K562 (cell line): ENCODE results near the gene GOLGA2. TPM values are rescaled to one million over a fixed set of nuclear protein-coding genes. Genes with fewer than 3 reads are reported as not detected.

ENCODE experiments used
- KAT7 ChIP-seq: sonication (generic); formaldehyde crosslinking; IDR thresholded peaks from 2 replicates; pipeline ENCODE4 v1.8.0; 2022; ENCODE audit warnings: missing genetic modification reagents, mild to moderate bottlenecking, borderline replicate concordance
- PHB2 ChIP-seq: fragments of 450-650 bp; IDR thresholded peaks from 2 replicates; pipeline ENCODE4 v1.6.1; 2017; ENCODE audit warnings: low read depth
- PML ChIP-seq: IDR thresholded peaks from 2 replicates; pipeline ENCODE4 v1.6.1; 2012; ENCODE audit warnings: low read length, inconsistent platforms
- POLR2G ChIP-seq: fragments of 200-400 bp; formaldehyde crosslinking; IDR thresholded peaks from 2 replicates; pipeline ENCODE4 v1.6.1; 2017; ENCODE audit warnings: low read depth, mild to moderate bottlenecking, antibody characterized with exemption, low read length, moderate library complexity
- RBM14 ChIP-seq: fragments of 200-400 bp; formaldehyde crosslinking; IDR thresholded peaks from 2 replicates; pipeline ENCODE4 v1.6.1; 2018; ENCODE audit warnings: low read depth, mild to moderate bottlenecking, low read length, moderate library complexity, borderline replicate concordance; ENCODE audit not compliant: insufficient read depth
- RFX1 ChIP-seq: fragments of 450-650 bp; IDR thresholded peaks from 2 replicates; pipeline ENCODE4 v1.6.1; 2016; ENCODE audit warnings: mild to moderate bottlenecking, moderate library complexity
- SRSF9 ChIP-seq: fragments of 200-400 bp; formaldehyde crosslinking; IDR thresholded peaks from 2 replicates; pipeline ENCODE4 v1.6.1; 2017; ENCODE audit warnings: low read depth, low read length, borderline replicate concordance
- ZBTB8A ChIP-seq: fragments of 450-650 bp; IDR thresholded peaks from 2 replicates; pipeline ENCODE4 v1.6.1; 2018; ENCODE audit warnings: mild to moderate bottlenecking, moderate library complexity; ENCODE audit not compliant: partially characterized antibody
- ZNF444 ChIP-seq: fragments of 250-450 bp; sonication (Bioruptor Pico); IDR thresholded peaks from 2 replicates; pipeline ENCODE4 v1.4.0; 2020; ENCODE audit warnings: mild to moderate bottlenecking, moderate library complexity
- polyA plus RNA-seq, 8 experiments: library from polyadenylated mRNA; depleted of rRNA in 4 of 8; stranded (reverse) in 5 of 8; unstranded in 3 of 8; fragments of >200 nt; fragmentation: Nextera tagmentation in 2 of 8; fragmentation: Illumina TruSeq in 1 of 8; extraction: Ambion mirVana in 2 of 8; extraction: Trizol in 1 of 8; gene quantifications; 2 replicates each; pipeline versions ENCODE4 v1.2.1 to v1.2.3, GENCODE V29; 2011 to 2014; ENCODE audit warnings: inconsistent platforms in 1 of 8, missing spikeins in 1 of 8
- total RNA-seq, 7 experiments: library from RNA; depleted of rRNA in 6 of 7; stranded (reverse); fragments of >200 nt in 6 of 7; fragmentation: Illumina TruSeq in 2 of 7; extraction: Trizol in 2 of 7; gene quantifications; 2 replicates each; pipeline versions ENCODE4 v1.2.1 to v1.2.3, GENCODE V29; 2011 to 2021; ENCODE audit warnings: low replicate concordance in 1 of 7
- TF ChIP-seq, protein P1 (sequence below): sonication (generic); formaldehyde crosslinking; IDR thresholded peaks from 2 replicates; pipeline ENCODE4 v1.8.0; 2023; ENCODE audit warnings: mild to moderate bottlenecking, missing genetic modification reagents
- TF ChIP-seq, protein P2 (sequence below): fragments of 250-450 bp; sonication (Bioruptor Pico); IDR thresholded peaks from 2 replicates; pipeline ENCODE4 v1.5.0; 2021; ENCODE audit warnings: mild to moderate bottlenecking, moderate library complexity
- TF ChIP-seq, protein P3 (sequence below): sonication (generic); formaldehyde crosslinking; IDR thresholded peaks from 2 replicates; pipeline ENCODE4 v1.8.0; 2022; ENCODE audit warnings: mild to moderate bottlenecking, missing genetic modification reagents
- TF ChIP-seq, protein P4 (sequence below), 2 experiments: fragments of 450-650 bp in 1 of 2; IDR thresholded peaks; 2 replicates each; pipeline ENCODE4 v1.6.1; 2011 to 2017; ENCODE audit warnings: low read depth in 2 of 2, antibody characterized with exemption in 1 of 2, borderline replicate concordance in 1 of 2, low read length in 1 of 2, mild to moderate bottlenecking in 1 of 2, mixed read lengths in 1 of 2; ENCODE audit not compliant: control insufficient read depth in 1 of 2

The GOLGA2 gene
- total and polyA plus RNA-seq, 9 of the 15 experiments (the other 6 are each of a cell fraction or from before 2014, with no cell fraction given) = 15.7 to 138 (median 76.0) TPM

DNA sequence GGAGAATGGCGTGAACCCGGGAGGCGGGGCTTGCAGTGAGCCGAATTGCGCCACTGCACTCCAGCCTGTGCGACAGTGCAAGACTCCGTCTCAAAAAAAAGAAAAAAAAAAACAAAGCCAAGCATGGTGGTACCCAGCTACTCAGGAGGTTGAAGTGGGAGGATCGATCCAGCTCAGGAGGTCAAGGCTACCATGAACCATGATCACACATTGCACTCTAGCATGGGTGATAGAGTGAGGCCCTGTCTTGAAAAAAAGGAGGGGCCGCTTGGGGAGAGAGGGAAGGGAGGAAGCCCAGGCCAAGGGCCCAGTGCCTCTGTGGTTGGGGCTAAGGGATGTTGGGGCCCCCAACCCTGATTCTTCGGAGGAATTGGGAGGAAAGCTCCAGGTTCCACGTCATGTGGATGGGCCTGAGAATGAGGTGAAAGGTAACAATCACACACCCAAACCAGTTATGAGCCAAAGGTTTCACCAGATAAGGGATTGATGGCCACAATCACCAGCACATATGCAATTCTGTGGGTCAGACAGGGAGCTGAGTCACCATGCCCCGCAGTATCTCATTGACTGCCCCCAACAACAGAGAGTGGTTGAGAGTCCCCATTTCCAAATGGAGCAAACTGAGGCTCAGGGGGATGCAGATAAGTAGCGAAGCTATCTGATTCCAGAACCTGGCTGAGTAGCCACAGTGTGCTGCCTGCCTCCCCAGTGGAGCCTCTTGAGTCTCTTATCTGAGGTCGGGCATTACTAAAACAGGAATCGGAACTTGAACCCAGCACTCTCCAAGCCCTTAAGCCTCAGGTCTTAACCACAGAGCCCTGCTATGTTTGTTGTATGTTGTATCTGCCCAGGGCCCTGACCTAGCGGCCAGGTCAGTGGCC, 20.8 kb upstream of the GOLGA2 start (continued):
- TF ChIP-seq, protein P1, sequence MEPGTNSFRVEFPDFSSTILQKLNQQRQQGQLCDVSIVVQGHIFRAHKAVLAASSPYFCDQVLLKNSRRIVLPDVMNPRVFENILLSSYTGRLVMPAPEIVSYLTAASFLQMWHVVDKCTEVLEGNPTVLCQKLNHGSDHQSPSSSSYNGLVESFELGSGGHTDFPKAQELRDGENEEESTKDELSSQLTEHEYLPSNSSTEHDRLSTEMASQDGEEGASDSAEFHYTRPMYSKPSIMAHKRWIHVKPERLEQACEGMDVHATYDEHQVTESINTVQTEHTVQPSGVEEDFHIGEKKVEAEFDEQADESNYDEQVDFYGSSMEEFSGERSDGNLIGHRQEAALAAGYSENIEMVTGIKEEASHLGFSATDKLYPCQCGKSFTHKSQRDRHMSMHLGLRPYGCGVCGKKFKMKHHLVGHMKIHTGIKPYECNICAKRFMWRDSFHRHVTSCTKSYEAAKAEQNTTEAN (CRISPR knock-in tag) = no peak
- no peak for TF ChIP-seq SRSF9
- TF ChIP-seq ZBTB8A = no peak
- TF ChIP-seq RFX1 = no peak
- TF ChIP-seq PHB2 = no peak
- TF ChIP-seq, protein P2, sequence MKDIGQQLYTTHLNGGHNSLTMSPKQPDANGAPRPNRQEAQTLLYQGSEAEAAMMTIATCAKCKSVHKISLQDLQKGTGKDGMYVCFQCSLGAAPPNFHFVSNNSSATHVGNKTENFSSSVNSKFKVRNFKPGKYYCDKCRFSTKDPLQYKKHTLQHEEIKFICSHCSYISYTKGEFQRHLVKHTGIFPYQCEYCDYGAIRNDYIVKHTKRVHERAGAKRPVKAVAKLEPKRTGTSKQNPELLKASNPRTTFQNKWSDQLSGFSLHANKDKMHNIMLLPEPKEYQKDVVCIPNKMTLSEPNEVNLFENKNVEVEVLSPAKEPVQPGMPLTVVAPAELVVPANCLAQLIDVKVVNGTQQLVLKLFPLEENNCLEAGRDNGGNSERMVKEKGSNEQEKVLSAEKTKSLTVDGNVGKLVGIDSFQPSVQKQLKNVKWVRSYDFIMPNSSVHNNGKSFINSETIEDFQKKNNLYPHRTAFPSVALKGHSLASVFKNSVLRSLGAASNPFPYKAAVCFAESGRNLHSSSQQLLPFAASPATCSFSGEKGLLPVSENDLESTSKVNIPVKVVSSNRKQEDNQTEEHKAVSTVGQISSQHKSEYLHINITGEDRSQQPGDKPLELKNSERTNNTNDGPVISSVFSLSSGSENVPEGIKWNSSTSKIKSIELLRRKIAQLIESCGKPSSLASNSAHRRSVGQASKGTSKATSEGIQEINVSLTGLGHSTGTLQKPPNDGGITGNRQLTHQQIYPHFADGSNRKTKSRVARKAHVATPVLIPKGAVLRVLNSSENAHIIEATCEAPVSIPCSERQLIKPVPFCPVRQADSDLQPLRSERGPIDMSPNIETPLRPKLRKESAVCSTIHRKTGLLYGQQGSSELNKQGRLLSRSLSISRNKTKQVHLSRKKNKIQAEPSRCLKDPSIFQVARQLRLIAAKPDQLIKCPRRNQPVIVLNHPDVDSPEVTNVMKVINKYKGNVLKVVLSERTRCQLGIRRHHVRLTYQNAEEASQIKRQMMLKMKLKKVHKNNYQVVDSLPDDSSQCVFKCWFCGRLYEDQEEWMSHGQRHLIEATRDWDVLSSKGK = no peak
- peak; percentile 77 for TF ChIP-seq PML
- no peak for TF ChIP-seq ZNF444
- TF ChIP-seq POLR2G = no peak
- no peak for TF ChIP-seq KAT7
- TF ChIP-seq, protein P3, sequence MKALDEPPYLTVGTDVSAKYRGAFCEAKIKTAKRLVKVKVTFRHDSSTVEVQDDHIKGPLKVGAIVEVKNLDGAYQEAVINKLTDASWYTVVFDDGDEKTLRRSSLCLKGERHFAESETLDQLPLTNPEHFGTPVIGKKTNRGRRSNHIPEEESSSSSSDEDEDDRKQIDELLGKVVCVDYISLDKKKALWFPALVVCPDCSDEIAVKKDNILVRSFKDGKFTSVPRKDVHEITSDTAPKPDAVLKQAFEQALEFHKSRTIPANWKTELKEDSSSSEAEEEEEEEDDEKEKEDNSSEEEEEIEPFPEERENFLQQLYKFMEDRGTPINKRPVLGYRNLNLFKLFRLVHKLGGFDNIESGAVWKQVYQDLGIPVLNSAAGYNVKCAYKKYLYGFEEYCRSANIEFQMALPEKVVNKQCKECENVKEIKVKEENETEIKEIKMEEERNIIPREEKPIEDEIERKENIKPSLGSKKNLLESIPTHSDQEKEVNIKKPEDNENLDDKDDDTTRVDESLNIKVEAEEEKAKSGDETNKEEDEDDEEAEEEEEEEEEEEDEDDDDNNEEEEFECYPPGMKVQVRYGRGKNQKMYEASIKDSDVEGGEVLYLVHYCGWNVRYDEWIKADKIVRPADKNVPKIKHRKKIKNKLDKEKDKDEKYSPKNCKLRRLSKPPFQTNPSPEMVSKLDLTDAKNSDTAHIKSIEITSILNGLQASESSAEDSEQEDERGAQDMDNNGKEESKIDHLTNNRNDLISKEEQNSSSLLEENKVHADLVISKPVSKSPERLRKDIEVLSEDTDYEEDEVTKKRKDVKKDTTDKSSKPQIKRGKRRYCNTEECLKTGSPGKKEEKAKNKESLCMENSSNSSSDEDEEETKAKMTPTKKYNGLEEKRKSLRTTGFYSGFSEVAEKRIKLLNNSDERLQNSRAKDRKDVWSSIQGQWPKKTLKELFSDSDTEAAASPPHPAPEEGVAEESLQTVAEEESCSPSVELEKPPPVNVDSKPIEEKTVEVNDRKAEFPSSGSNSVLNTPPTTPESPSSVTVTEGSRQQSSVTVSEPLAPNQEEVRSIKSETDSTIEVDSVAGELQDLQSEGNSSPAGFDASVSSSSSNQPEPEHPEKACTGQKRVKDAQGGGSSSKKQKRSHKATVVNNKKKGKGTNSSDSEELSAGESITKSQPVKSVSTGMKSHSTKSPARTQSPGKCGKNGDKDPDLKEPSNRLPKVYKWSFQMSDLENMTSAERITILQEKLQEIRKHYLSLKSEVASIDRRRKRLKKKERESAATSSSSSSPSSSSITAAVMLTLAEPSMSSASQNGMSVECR = no peak
- no peak for TF ChIP-seq RBM14
- TF ChIP-seq, protein P4, sequence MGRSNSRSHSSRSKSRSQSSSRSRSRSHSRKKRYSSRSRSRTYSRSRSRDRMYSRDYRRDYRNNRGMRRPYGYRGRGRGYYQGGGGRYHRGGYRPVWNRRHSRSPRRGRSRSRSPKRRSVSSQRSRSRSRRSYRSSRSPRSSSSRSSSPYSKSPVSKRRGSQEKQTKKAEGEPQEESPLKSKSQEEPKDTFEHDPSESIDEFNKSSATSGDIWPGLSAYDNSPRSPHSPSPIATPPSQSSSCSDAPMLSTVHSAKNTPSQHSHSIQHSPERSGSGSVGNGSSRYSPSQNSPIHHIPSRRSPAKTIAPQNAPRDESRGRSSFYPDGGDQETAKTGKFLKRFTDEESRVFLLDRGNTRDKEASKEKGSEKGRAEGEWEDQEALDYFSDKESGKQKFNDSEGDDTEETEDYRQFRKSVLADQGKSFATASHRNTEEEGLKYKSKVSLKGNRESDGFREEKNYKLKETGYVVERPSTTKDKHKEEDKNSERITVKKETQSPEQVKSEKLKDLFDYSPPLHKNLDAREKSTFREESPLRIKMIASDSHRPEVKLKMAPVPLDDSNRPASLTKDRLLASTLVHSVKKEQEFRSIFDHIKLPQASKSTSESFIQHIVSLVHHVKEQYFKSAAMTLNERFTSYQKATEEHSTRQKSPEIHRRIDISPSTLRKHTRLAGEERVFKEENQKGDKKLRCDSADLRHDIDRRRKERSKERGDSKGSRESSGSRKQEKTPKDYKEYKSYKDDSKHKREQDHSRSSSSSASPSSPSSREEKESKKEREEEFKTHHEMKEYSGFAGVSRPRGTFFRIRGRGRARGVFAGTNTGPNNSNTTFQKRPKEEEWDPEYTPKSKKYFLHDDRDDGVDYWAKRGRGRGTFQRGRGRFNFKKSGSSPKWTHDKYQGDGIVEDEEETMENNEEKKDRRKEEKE (IDR thresholded peaks at IDR 0.05; ENCODE audit: borderline replicate concordance in 1 of 2, control insufficient read depth in 1 of 2, low read depth in 2 of 2, low read length in 1 of 2) = no peak
